Stomach (tissue), 9 donors: Measurements from ENCODE around the gene NDUFA6. TPM values are rescaled to one million over a fixed set of nuclear protein-coding genes. Genes with fewer than 3 reads are reported as not detected.

Experiments used
- DNase-seq, 2 donors: peaks; one replicate each; pipeline versions ENCODE4 v3.0.0 to v3.0.0-alpha.2; 2013 to 2019
- H3K27ac ChIP-seq, 5 donors: fragments of 200-600 bp in 4 of 5; sonication (generic) in 4 of 5; one replicate each; pipeline ENCODE4 v1.5.1; 2013 to 2019; ENCODE audit warnings: mild to moderate bottlenecking in 1 of 5, moderate library complexity in 1 of 5
- H3K27me3 ChIP-seq, 3 donors: fragments of 200-600 bp; sonication (generic); one replicate each; pipeline ENCODE4 v1.5.1; 2017 to 2019; ENCODE audit warnings: mixed run types in 1 of 3
- H3K36me3 ChIP-seq, 4 donors: fragments of 200-600 bp; sonication (generic); 1 replicate in 3 of 4; 2 replicates in 1 of 4; pipeline ENCODE4 v1.5.1; 2016 to 2019
- H3K4me1 ChIP-seq, 4 donors: fragments of 200-600 bp; sonication (generic); one replicate each; pipeline ENCODE4 v1.5.1; 2016 to 2019
- H3K4me3 ChIP-seq, 4 donors: fragments of 200-600 bp; sonication (generic) in 3 of 4; one replicate each; pipeline ENCODE4 v1.5.1; 2016 to 2019; ENCODE audit warnings: mild to moderate bottlenecking in 1 of 4
- H3K9me3 ChIP-seq, 4 donors: fragments of 200-600 bp; sonication (generic); one replicate each; pipeline ENCODE4 v1.5.1; 2016 to 2019
- CTCF ChIP-seq, 7 experiments: fragments of 450-650 bp in 4 of 7; fragments of 200-600 bp in 3 of 7; sonication (generic) in 3 of 7; IDR thresholded peaks; one replicate each; pipeline ENCODE4 v1.5.1; 2016 to 2019; ENCODE audit warnings: antibody characterized with exemption in 7 of 7, control low read depth in 2 of 7, mild to moderate bottlenecking in 1 of 7
- EP300 ChIP-seq: sonication (generic); formaldehyde crosslinking; IDR thresholded peaks from one replicate; pipeline ENCODE4 v1.6.1; 2017; ENCODE audit warnings: antibody characterized with exemption
- POLR2A ChIP-seq, 4 donors: fragments of 450-650 bp; IDR thresholded peaks; one replicate each; pipeline ENCODE4 v1.6.1; 2016; ENCODE audit warnings: antibody characterized with exemption in 4 of 4, control low read depth in 2 of 4, mild to moderate bottlenecking in 1 of 4, moderate library complexity in 1 of 4
- POLR2AphosphoS5 ChIP-seq, 3 donors: sonication (generic); formaldehyde crosslinking; IDR thresholded peaks; one replicate each; pipeline ENCODE4 v1.6.1; 2016; ENCODE audit warnings: antibody characterized with exemption in 3 of 3
- WGBS, 5 donors: extraction: QIAGEN DNeasy Blood & Tissue Kit in 3 of 5; methylation state at CpG; one replicate each; pipeline versions ENCODE4 v1.1.5 to v1.1.7; 2013 to 2018; 5-methylcytosine and 5-hydroxymethylcytosine counted together
- intact Hi-C: fragments of 100-400 bp; cut with DNase I; formaldehyde crosslinking; loops from one replicate; pipeline ENCODE4 v1.15.1; 2023; ENCODE audit warnings: low total_unique reads
- polyA plus RNA-seq, 3 donors: library from polyadenylated mRNA; stranded (reverse); fragments of 200-250 nt; gene quantifications; one replicate each; pipeline ENCODE4 v1.2.3, GENCODE V29; 2013
- total RNA-seq, 5 donors: library from RNA; depleted of rRNA; stranded (reverse); fragments of >200 nt; gene quantifications; one replicate each; pipeline versions ENCODE4 v1.1.0 to v1.2.3, GENCODE V29; 2014 to 2016
- donor health status: healthy with polysubstance abuse.
- donor health status: Bipolar disorder and iron deficiency.
- donor health status: healthy.

The NDUFA6 gene
- total and polyA plus RNA-seq, 8 donors = 49.4 to 167 (median 63.5) TPM

GRCh38 chr22:42084874-42085273 is 5.7 kb downstream of the NDUFA6 start:
- Histone ChIP-seq H3K9me3 (no peaks in the 10 kb centered on the region), H3K27me3 (no peaks in the 10 kb centered on the region), H3K36me3 (peaks cover 36 to 57% (median 55%) of the 10 kb centered on the region in 4 donors), H3K4me1 (peaks cover 22 to 75% (median 38%) of the 10 kb centered on the region in 4 donors), H3K4me3 (no peak overlapping the region), H3K27ac (no peak overlapping the region)
- WGBS, 5 donors = 91 to 96% (median 93%) methylated on average over 8 of the region's 8 CpGs
- no peak for DNase-seq
- TF ChIP-seq CTCF (IDR thresholded peaks at IDR 0.05) (no peak), EP300 (no peak), POLR2AphosphoS5 (IDR thresholded peaks at IDR 0.05) (no peak), POLR2A (IDR thresholded peaks at IDR 0.05) (no peak)
- intact Hi-C loops = no loop called here

GRCh38 chr22:42083119-42083518 is 7.5 kb downstream of the NDUFA6 start:
- no peak overlapping the region for H3K4me3 ChIP-seq
- intact Hi-C loops = no loop called here
- DNase-seq = no peak
- TF ChIP-seq POLR2AphosphoS5 (IDR thresholded peaks at IDR 0.05) (no peak), EP300 (no peak), POLR2A (IDR thresholded peaks at IDR 0.05) (no peak), CTCF (IDR thresholded peaks at IDR 0.05) (no peak)
- H3K4me1 ChIP-seq = peaks cover 22 to 69% (median 35%) of the 10 kb centered on the region in 4 donors
- H3K27me3 ChIP-seq = no peaks in the 10 kb centered on the region
- peaks cover 36 to 57% (median 55%) of the 10 kb centered on the region in 4 donors for H3K36me3 ChIP-seq
- no peaks in the 10 kb centered on the region for H3K9me3 ChIP-seq
- 90 to 93% (median 92%) methylated on average over 4 of the region's 4 CpGs for WGBS, 5 donors
- no peak overlapping the region for H3K27ac ChIP-seq

DNA sequence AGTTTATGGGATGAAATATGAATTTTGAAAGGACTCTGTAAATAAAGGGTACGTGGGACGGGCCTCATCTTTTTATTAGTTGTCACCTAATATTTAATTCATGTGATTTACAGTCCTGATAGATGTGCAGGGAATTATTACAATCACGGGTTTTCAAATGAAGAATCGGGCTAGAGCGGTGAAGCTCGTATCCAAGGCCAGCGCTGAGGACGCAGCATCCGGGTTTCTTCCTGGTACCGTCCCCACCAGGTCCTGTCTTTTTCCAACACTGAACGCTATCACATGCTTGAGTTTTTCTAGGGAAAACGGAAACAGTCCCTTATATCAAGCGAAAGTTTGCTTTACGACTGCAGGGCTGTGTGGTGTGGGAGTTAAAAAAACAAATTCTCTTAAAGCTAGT is 10.3 kb downstream of the NDUFA6 start:
- Histone ChIP-seq H3K4me1 (peaks cover 28 to 68% (median 45%) of the 10 kb centered on the region in 4 donors), H3K27me3 (no peaks in the 10 kb centered on the region), H3K9me3 (no peaks in the 10 kb centered on the region), H3K4me3 (peak overlapping the region; percentile 58 to 64 (median 61)), H3K27ac (peak overlapping the region; percentile 90 to 99 (median 99)), H3K36me3 (peaks cover 29 to 57% (median 55%) of the 10 kb centered on the region in 4 donors)
- peak; percentile 55 to 80 for DNase-seq
- 0 to 2% (median 1%) methylated on average over 14 of the region's 14 CpGs for WGBS, 5 donors
- TF ChIP-seq POLR2A (IDR thresholded peaks at IDR 0.05) (no peak), CTCF (IDR thresholded peaks at IDR 0.05) (no peak), POLR2AphosphoS5 (IDR thresholded peaks at IDR 0.05) (no peak), EP300 (no peak)
- intact Hi-C loops = no loop called here

GRCh38 chr22:42079319-42080251 is 11.0 kb downstream of the NDUFA6 start, which contains the start of gene SMDT1:
Gene SMDT1 (plus strand): TSS chr22:42079700. CDS start chr22:42079769, 69 bp downstream.
- Histone ChIP-seq H3K9me3 (no peaks in the 10 kb centered on the region), H3K36me3 (peaks cover 22 to 50% (median 48%) of the 10 kb centered on the region in 4 donors), H3K27ac (peak within 1 kb of the TSS; percentile 90 to 99 (median 99)), H3K27me3 (no peaks in the 10 kb centered on the region), H3K4me1 (peaks cover 34 to 75% (median 52%) of the 10 kb centered on the region in 4 donors), H3K4me3 (peak within 1 kb of the TSS; percentile 58 to 64 (median 61))
- intact Hi-C loops = no loop called here
- 0% methylated on average over 57 to 71 of the region's 71 CpGs for WGBS, 5 donors
- no peak for TF ChIP-seq CTCF (IDR thresholded peaks at IDR 0.05)
- peak; percentile 81 to 97 (median 89) for TF ChIP-seq POLR2AphosphoS5 (IDR thresholded peaks at IDR 0.05)
- TF ChIP-seq EP300 = no peak
- TF ChIP-seq POLR2A (IDR thresholded peaks at IDR 0.05) = peak in 2 of 4 donors; percentile 52 to 73
- peak; percentile 99 for DNase-seq
